ENCODE measurements around the gene RIN3. TPM values are rescaled to one million over a fixed set of nuclear protein-coding genes. Genes with fewer than 3 reads are reported as not detected.
A peak's percentile ranks its signal among the peaks of the same experiment; 100 is the strongest.

The RIN3 gene
- total RNA-seq, 4 donors from 2014 or later: 13.5 to 22.2 (median 16.2) TPM

DNA sequence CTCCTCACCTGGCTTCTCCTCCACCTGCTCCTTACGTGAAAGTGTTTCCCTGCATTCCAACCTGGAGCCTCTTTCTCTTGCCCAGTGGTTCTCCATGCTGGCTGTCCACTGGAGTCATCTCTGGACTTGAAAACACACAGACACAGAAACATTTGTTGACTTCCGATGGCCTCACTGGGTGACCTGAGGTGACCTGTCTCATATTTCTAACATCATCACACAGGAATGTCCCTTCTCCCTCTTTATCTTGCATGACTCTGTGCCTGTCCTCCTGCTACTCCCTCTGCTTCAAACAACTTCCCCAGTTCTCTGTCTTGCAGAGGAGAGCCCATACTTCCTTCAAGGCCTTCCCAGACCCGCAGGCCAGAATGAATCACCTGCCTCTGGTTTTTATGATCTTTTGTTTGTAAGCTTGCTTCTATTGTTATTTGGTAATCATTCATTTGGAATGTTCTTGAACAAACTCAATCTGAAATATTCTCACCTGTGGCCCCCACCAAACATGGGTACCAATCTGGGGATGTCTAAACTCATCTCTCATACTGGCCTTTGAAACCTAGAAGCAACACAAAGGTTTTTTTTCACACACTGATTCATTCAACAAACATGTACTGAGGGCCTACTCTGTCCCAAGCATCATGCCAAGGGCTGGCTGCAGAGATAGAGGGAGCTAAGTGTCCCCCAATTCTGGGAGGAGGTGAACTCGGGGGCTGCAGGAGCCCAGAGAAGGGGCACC is 9.7 kb upstream of the RIN3 start:
- TF ChIP-seq CTCF (IDR thresholded peaks at IDR 0.05) (no peak), POLR2A (IDR thresholded peaks at IDR 0.05) (no peak), POLR2AphosphoS5 (IDR thresholded peaks at IDR 0.05) (no peak), EP300 (IDR thresholded peaks at IDR 0.05) (no peak)
- no peaks in the 10 kb centered on the region for H3K9me3 ChIP-seq
- 71 to 74% methylated on average over 3 to 4 of the region's 4 CpGs for whole genome bisulfite sequencing, 2 donors (ENCODE audit: low coverage in 1 of 2)
- ATAC-seq: no peak
- H3K36me3 ChIP-seq: no peaks in the 10 kb centered on the region
- no peaks in the 10 kb centered on the region for H3K4me1 ChIP-seq
- H3K27me3 ChIP-seq: no peaks in the 10 kb centered on the region
- H3K27ac ChIP-seq: no peak overlapping the region
- H3K4me3 ChIP-seq: no peak overlapping the region

- no peaks in the 10 kb centered on the region for H3K27me3 ChIP-seq
Measured at GRCh38 chr14:92505826-92506225, 7.8 kb upstream of the RIN3 start.

DNA sequence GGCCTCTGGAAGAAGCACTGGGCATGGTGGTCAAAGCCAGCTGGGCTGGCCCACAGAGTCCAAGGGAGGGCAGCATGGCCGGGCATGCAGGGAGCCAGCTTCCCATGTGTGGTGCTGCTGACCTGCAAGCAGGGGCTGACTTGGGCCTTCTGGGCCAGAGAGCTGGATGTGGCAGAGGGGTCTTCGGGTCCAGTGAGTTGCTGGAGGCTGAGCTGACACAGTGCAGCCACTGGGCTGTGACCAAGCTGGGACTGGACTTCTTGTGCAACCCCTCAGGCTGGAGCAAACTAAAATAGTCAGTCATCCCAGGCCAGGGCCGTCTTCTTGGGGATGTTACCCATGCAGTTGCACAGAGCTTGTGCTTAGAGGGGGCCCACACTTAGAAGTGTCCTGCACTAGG is 7.3 kb upstream of the RIN3 start:
- no peak for ATAC-seq
- Histone ChIP-seq H3K9me3 (no peaks in the 10 kb centered on the region), H3K4me3 (no peak overlapping the region), H3K27me3 (no peaks in the 10 kb centered on the region), H3K27ac (no peak overlapping the region), H3K4me1 (peaks cover 0 to 2% (median 0%) of the 10 kb centered on the region in 3 donors), H3K36me3 (no peaks in the 10 kb centered on the region)
- 100% methylated on average over 1 of the region's 3 CpGs; no CpG with 5 or more reads in 1 of the 2 donors for WGBS, 2 donors (ENCODE audit: low coverage in 1 of 2)
- no peak for TF ChIP-seq POLR2AphosphoS5 (IDR thresholded peaks at IDR 0.05)
- no peak for TF ChIP-seq CTCF (IDR thresholded peaks at IDR 0.05)
- TF ChIP-seq EP300 (IDR thresholded peaks at IDR 0.05): no peak

More at GRCh38 chr14:92505826-92506225, 7.8 kb upstream of the RIN3 start:
- Histone ChIP-seq H3K36me3 (no peaks in the 10 kb centered on the region), H3K4me3 (no peak overlapping the region), H3K27ac (no peak overlapping the region), H3K9me3 (no peaks in the 10 kb centered on the region), H3K4me1 (no peaks in the 10 kb centered on the region)
- TF ChIP-seq CTCF (IDR thresholded peaks at IDR 0.05) (no peak), EP300 (IDR thresholded peaks at IDR 0.05) (no peak), POLR2AphosphoS5 (IDR thresholded peaks at IDR 0.05) (no peak), POLR2A (IDR thresholded peaks at IDR 0.05) (no peak)
- 94% methylated on average over 5 of the region's 5 CpGs; no CpG with 5 or more reads in 1 of the 2 donors for WGBS, 2 donors (ENCODE audit: low coverage in 1 of 2)
- no peak for ATAC-seq

DNA sequence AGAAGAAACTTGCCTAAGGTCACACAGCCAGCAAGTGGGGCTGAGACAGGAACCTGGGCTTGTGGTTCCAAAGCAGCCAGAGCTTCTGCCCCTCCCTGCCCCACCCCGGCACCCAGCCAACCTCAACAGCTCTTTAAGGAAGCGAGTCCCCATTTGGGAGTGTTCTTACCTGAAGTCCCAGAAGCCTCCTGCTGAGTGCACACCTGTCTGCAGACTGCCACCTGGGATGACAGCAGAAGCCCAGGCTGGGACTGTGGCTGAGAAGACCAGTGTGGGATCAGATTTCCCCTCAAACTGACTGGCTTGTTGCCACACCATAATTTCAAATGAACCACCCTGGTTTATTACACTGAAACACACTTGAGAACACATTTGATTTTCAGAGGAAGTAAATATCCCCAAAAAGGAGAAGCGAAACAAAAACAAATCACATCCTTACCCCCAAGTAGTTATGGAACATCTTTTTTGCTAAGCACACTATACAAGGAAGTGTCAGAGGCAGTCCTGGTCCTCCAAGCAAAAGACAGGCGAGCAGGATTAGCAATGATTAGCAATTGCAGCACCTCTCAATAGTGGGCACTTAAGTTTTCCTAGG is 6.3 kb upstream of the RIN3 start:
- WGBS, 2 donors (ENCODE audit: low coverage in 1 of 2): 83 to 94% methylated on average over 1 to 4 of the region's 4 CpGs
- Histone ChIP-seq H3K9me3 (no peaks in the 10 kb centered on the region), H3K36me3 (no peaks in the 10 kb centered on the region), H3K4me1 (peaks cover 0 to 12% (median 0%) of the 10 kb centered on the region in 3 donors), H3K4me3 (no peak overlapping the region), H3K27me3 (no peaks in the 10 kb centered on the region), H3K27ac (no peak overlapping the region)
- TF ChIP-seq POLR2A (IDR thresholded peaks at IDR 0.05) (no peak), CTCF (IDR thresholded peaks at IDR 0.05) (no peak), POLR2AphosphoS5 (IDR thresholded peaks at IDR 0.05) (no peak), EP300 (IDR thresholded peaks at IDR 0.05) (no peak)
- no peak for ATAC-seq

DNA sequence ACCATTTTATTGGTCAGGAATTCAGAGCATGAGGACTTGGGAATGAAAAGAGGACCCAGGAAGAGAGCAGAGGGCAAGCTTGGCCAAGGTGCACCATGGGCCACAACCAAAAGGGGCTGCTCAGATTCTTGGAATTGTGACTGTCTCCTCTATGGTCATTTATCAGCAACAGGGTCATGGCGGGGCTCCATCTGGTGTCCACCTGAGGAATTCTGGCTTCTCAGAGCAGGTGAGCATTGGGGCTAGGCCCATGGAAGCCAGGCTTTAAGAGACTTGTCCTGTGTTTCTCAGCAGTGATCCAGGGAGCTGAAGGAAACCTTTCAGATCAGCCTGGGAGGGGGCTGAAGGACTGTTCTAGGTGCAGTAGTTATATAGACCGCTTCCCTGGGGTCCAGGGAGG is 2.6 kb upstream of the RIN3 start:
- Histone ChIP-seq H3K4me3 (no peak overlapping the region), H3K36me3 (no peaks in the 10 kb centered on the region), H3K27me3 (no peaks in the 10 kb centered on the region), H3K9me3 (no peaks in the 10 kb centered on the region), H3K4me1 (peaks cover 0 to 44% (median 0%) of the 10 kb centered on the region in 3 donors), H3K27ac (peak overlapping the region in 1 of 4 donors; percentile 5)
- no peak for TF ChIP-seq POLR2AphosphoS5 (IDR thresholded peaks at IDR 0.05)
- TF ChIP-seq EP300 (IDR thresholded peaks at IDR 0.05): no peak
- TF ChIP-seq CTCF (IDR thresholded peaks at IDR 0.05): no peak
- no peak for TF ChIP-seq POLR2A (IDR thresholded peaks at IDR 0.05)
- ATAC-seq: no peak
- no CpG with 5 or more reads among the region's 2 CpGs for WGBS, 2 donors (ENCODE audit: low coverage in 1 of 2)

Measured in gastroesophageal sphincter (tissue), 4 donors.